Measurements from ENCODE around the gene SV2B.
"Not testable (repeated sequence)": the region's sequence is repeated elsewhere in the genome, so short reads cannot be mapped to it uniquely, and the experiment has no call there.

SV2B gene

GRCh38 chr15:91319371-91320059 is 219.5 kb downstream of the SV2B start:
- no peak overlapping the region for H3K4me3 ChIP-seq (ENCODE audit: low read depth in 1 of 2, low read length in 2 of 2)
- no peaks in the 10 kb centered on the region for H3K9me3 ChIP-seq (ENCODE audit: control insufficient read depth in 1 of 2, low read length in 2 of 2)
- H3K27ac ChIP-seq (ENCODE audit: low read length), result no peak overlapping the region

GRCh38 chr15:91320101-91320500 is 220.0 kb downstream of the SV2B start:
- Histone ChIP-seq H3K9me3 (ENCODE audit: control insufficient read depth in 1 of 2, low read length in 2 of 2) (no peaks in the 10 kb centered on the region), H3K27ac (ENCODE audit: low read length) (no peak overlapping the region), H3K4me3 (ENCODE audit: low read depth in 1 of 2, low read length in 2 of 2) (no peak overlapping the region), H3K27me3 (ENCODE audit: low read depth, low read length) (no peaks in the 10 kb centered on the region), H3K36me3 (ENCODE audit: control insufficient read depth in 1 of 2, insufficient read depth in 2 of 2, low read length in 2 of 2) (no peaks in the 10 kb centered on the region), H3K4me1 (ENCODE audit: control insufficient read depth in 1 of 2, insufficient read depth in 2 of 2, low read length in 2 of 2) (no peaks in the 10 kb centered on the region)

More at GRCh38 chr15:91319371-91320059, 219.5 kb downstream of the SV2B start:
- no peaks in the 10 kb centered on the region for H3K36me3 ChIP-seq (ENCODE audit: control insufficient read depth in 1 of 2, insufficient read depth in 2 of 2, low read length in 2 of 2)
- H3K4me1 ChIP-seq (ENCODE audit: control insufficient read depth in 1 of 2, insufficient read depth in 2 of 2, low read length in 2 of 2), result no peaks in the 10 kb centered on the region
- H3K27me3 ChIP-seq (ENCODE audit: low read depth, low read length), result no peaks in the 10 kb centered on the region

- no peaks in the 10 kb centered on the region for H3K4me1 ChIP-seq (ENCODE audit: control insufficient read depth in 1 of 2, insufficient read depth in 2 of 2, low read length in 2 of 2)
- no peaks in the 10 kb centered on the region for H3K36me3 ChIP-seq (ENCODE audit: control insufficient read depth in 1 of 2, insufficient read depth in 2 of 2, low read length in 2 of 2)
- H3K9me3 ChIP-seq (ENCODE audit: control insufficient read depth in 1 of 2, low read length in 2 of 2), result no peaks in the 10 kb centered on the region
- no peaks in the 10 kb centered on the region for H3K27me3 ChIP-seq (ENCODE audit: low read depth, low read length)
- no peak overlapping the region for H3K27ac ChIP-seq (ENCODE audit: low read length)
- no peak overlapping the region for H3K4me3 ChIP-seq (ENCODE audit: low read depth in 1 of 2, low read length in 2 of 2)
Measured at GRCh38 chr15:91329914-91330313, 229.9 kb downstream of the SV2B start.

GRCh38 chr15:91331581-91331980 is 231.5 kb downstream of the SV2B start:
- no peaks in the 10 kb centered on the region for H3K36me3 ChIP-seq (ENCODE audit: control insufficient read depth in 1 of 2, insufficient read depth in 2 of 2, low read length in 2 of 2)
- H3K4me3 ChIP-seq (ENCODE audit: low read depth in 1 of 2, low read length in 2 of 2), result no peak overlapping the region
- no peak overlapping the region for H3K27ac ChIP-seq (ENCODE audit: low read length)
- H3K27me3 ChIP-seq (ENCODE audit: low read depth, low read length), result no peaks in the 10 kb centered on the region
- H3K4me1 ChIP-seq (ENCODE audit: control insufficient read depth in 1 of 2, insufficient read depth in 2 of 2, low read length in 2 of 2), result no peaks in the 10 kb centered on the region
- no peaks in the 10 kb centered on the region for H3K9me3 ChIP-seq (ENCODE audit: control insufficient read depth in 1 of 2, low read length in 2 of 2)

GRCh38 chr15:91335702-91336101 is 235.6 kb downstream of the SV2B start:
- Histone ChIP-seq H3K27me3 (ENCODE audit: low read depth, low read length) (no peaks in the 10 kb centered on the region), H3K4me1 (ENCODE audit: control insufficient read depth in 1 of 2, insufficient read depth in 2 of 2, low read length in 2 of 2) (no peaks in the 10 kb centered on the region), H3K27ac (ENCODE audit: low read length) (no peak overlapping the region), H3K9me3 (ENCODE audit: control insufficient read depth in 1 of 2, low read length in 2 of 2) (no peaks in the 10 kb centered on the region), H3K4me3 (ENCODE audit: low read depth in 1 of 2, low read length in 2 of 2) (no peak overlapping the region), H3K36me3 (ENCODE audit: control insufficient read depth in 1 of 2, insufficient read depth in 2 of 2, low read length in 2 of 2) (no peaks in the 10 kb centered on the region)

- Histone ChIP-seq H3K4me1 (ENCODE audit: control insufficient read depth in 1 of 2, insufficient read depth in 2 of 2, low read length in 2 of 2) (no peaks in the 10 kb centered on the region), H3K9me3 (ENCODE audit: control insufficient read depth in 1 of 2, low read length in 2 of 2) (no peaks in the 10 kb centered on the region), H3K36me3 (ENCODE audit: control insufficient read depth in 1 of 2, insufficient read depth in 2 of 2, low read length in 2 of 2) (no peaks in the 10 kb centered on the region), H3K27me3 (ENCODE audit: low read depth, low read length) (no peaks in the 10 kb centered on the region), H3K27ac (ENCODE audit: low read length) (no peak overlapping the region), H3K4me3 (ENCODE audit: low read depth in 1 of 2, low read length in 2 of 2) (no peak overlapping the region)
Measured at GRCh38 chr15:91336687-91337086, 236.6 kb downstream of the SV2B start.

GRCh38 chr15:91338766-91339165 is 238.7 kb downstream of the SV2B start:
- Histone ChIP-seq H3K9me3 (ENCODE audit: control insufficient read depth in 1 of 2, low read length in 2 of 2) (no peaks in the 10 kb centered on the region), H3K36me3 (ENCODE audit: control insufficient read depth in 1 of 2, insufficient read depth in 2 of 2, low read length in 2 of 2) (no peaks in the 10 kb centered on the region), H3K4me3 (ENCODE audit: low read depth in 1 of 2, low read length in 2 of 2) (no peak overlapping the region), H3K27me3 (ENCODE audit: low read depth, low read length) (no peaks in the 10 kb centered on the region), H3K27ac (ENCODE audit: low read length) (no peak overlapping the region), H3K4me1 (ENCODE audit: control insufficient read depth in 1 of 2, insufficient read depth in 2 of 2, low read length in 2 of 2) (no peaks in the 10 kb centered on the region)

GRCh38 chr15:91342097-91342496 is 242.0 kb downstream of the SV2B start:
- H3K4me3 ChIP-seq (ENCODE audit: low read depth in 1 of 2, low read length in 2 of 2), result no peak overlapping the region
- H3K9me3 ChIP-seq (ENCODE audit: control insufficient read depth in 1 of 2, low read length in 2 of 2), result no peaks in the 10 kb centered on the region
- no peaks in the 10 kb centered on the region for H3K36me3 ChIP-seq (ENCODE audit: control insufficient read depth in 1 of 2, insufficient read depth in 2 of 2, low read length in 2 of 2)
- H3K4me1 ChIP-seq (ENCODE audit: control insufficient read depth in 1 of 2, insufficient read depth in 2 of 2, low read length in 2 of 2), result no peaks in the 10 kb centered on the region
- no peak overlapping the region for H3K27ac ChIP-seq (ENCODE audit: low read length)
- H3K27me3 ChIP-seq (ENCODE audit: low read depth, low read length), result no peaks in the 10 kb centered on the region

GRCh38 chr15:91344912-91345311 is 244.9 kb downstream of the SV2B start:
- not testable (repeated sequence) for H3K36me3 ChIP-seq (ENCODE audit: control insufficient read depth in 1 of 2, insufficient read depth in 2 of 2, low read length in 2 of 2); H3K27me3 ChIP-seq (ENCODE audit: low read depth, low read length); H3K27ac ChIP-seq (ENCODE audit: low read length); H3K4me3 ChIP-seq (ENCODE audit: low read depth in 1 of 2, low read length in 2 of 2); H3K9me3 ChIP-seq (ENCODE audit: control insufficient read depth in 1 of 2, low read length in 2 of 2); H3K4me1 ChIP-seq (ENCODE audit: control insufficient read depth in 1 of 2, insufficient read depth in 2 of 2, low read length in 2 of 2)

GRCh38 chr15:91345736-91346135 is 245.7 kb downstream of the SV2B start:
- Histone ChIP-seq H3K27ac (ENCODE audit: low read length) (no peak overlapping the region), H3K9me3 (ENCODE audit: control insufficient read depth in 1 of 2, low read length in 2 of 2) (no peaks in the 10 kb centered on the region), H3K27me3 (ENCODE audit: low read depth, low read length) (no peaks in the 10 kb centered on the region), H3K36me3 (ENCODE audit: control insufficient read depth in 1 of 2, insufficient read depth in 2 of 2, low read length in 2 of 2) (no peaks in the 10 kb centered on the region), H3K4me1 (ENCODE audit: control insufficient read depth in 1 of 2, insufficient read depth in 2 of 2, low read length in 2 of 2) (no peaks in the 10 kb centered on the region), H3K4me3 (ENCODE audit: low read depth in 1 of 2, low read length in 2 of 2) (no peak overlapping the region)

GRCh38 chr15:91346259-91346658 is 246.2 kb downstream of the SV2B start:
- H3K9me3 ChIP-seq (ENCODE audit: control insufficient read depth in 1 of 2, low read length in 2 of 2), result no peaks in the 10 kb centered on the region
- no peak overlapping the region for H3K4me3 ChIP-seq (ENCODE audit: low read depth in 1 of 2, low read length in 2 of 2)
- H3K27ac ChIP-seq (ENCODE audit: low read length), result no peak overlapping the region
- no peaks in the 10 kb centered on the region for H3K4me1 ChIP-seq (ENCODE audit: control insufficient read depth in 1 of 2, insufficient read depth in 2 of 2, low read length in 2 of 2)
- no peaks in the 10 kb centered on the region for H3K27me3 ChIP-seq (ENCODE audit: low read depth, low read length)
- H3K36me3 ChIP-seq (ENCODE audit: control insufficient read depth in 1 of 2, insufficient read depth in 2 of 2, low read length in 2 of 2), result no peaks in the 10 kb centered on the region

Measured in muscle layer of duodenum (tissue), 2 donors.